ENCODE measurements around the gene HOXB7. TPM values are rescaled to one million over a fixed set of nuclear protein-coding genes. Genes with fewer than 3 reads are reported as not detected.

The HOXB7 gene
- total and polyA plus RNA-seq, 4 donors, result 0.08 to 0.31 (median 0.27) TPM

DNA sequence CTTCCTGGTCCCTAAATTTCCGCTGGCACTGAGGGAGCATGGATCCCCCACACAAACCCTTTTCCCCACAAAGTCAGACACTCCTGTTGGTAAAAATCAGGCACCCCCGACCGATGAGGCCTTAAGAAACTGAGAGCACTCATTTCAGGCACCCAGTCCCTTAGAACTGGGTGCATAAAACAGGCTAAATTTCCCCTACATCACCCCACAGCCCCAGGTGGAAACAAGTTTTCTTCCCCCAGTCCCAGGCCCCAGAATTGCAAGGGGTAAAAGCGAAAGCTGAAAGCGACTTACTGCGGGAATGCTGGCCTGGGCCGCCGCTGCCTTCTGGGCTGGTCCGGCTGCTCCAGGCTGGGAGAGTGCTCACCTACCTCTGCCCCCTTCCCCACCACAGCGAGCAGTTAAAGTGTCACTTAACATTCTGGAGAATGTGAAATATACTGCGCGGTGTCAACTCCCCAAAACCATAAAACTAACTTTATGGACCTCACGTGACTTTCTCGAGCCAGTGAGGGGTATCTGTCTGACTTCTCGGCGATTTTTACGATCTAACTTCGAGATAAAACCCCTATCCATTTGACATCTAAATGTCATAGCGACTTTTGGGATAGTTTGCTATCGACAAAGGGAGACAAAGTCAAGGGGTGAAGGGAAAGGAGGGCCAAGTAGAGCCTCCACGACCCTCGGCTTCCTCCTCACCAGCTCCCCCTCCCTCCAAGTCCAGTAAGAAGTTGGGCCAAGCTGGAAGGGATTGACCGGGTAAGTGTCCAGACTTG, 20.8 kb downstream of the HOXB7 start, which contains the start of gene HOXB3:
Gene HOXB3, minus strand, starts transcription at position 411 of the 776 bp plus-strand sequence. CDS start 37,767 bp downstream, outside the sequence.
- H3K27ac ChIP-seq (ENCODE audit: low read depth in 1 of 2, low read length in 2 of 2), result no peak within 1 kb of the TSS
- H3K4me1 ChIP-seq (ENCODE audit: control insufficient read depth in 4 of 4, insufficient read depth in 4 of 4, low read length in 3 of 4), result peaks cover 2 to 25% (median 12%) of the 10 kb centered on the region in 4 donors
- DNase-seq (ENCODE audit: low spot score), result no peak
- peaks cover 2 to 15% (median 7%) of the 10 kb centered on the region in 4 donors for H3K27me3 ChIP-seq (ENCODE audit: control insufficient read depth in 4 of 4, insufficient read depth in 4 of 4, low read length in 3 of 4)
- no peak within 1 kb of the TSS for H3K9ac ChIP-seq (ENCODE audit: low read depth in 1 of 2, low read length in 2 of 2)
- 34% methylated on average over 23 of the region's 23 CpGs for WGBS
- H3K36me3 ChIP-seq (ENCODE audit: control insufficient read depth in 4 of 4, insufficient read depth in 3 of 4, low read depth in 1 of 4, low read length in 3 of 4), result no peaks in the 10 kb centered on the region
- H3K9me3 ChIP-seq (ENCODE audit: control insufficient read depth in 4 of 4, low read length in 3 of 4), result no peaks in the 10 kb centered on the region
- TF ChIP-seq, protein P1, sequence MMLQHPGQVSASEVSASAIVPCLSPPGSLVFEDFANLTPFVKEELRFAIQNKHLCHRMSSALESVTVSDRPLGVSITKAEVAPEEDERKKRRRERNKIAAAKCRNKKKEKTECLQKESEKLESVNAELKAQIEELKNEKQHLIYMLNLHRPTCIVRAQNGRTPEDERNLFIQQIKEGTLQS (IDR thresholded peaks at IDR 0.05), result no peak
- TF ChIP-seq HNF4G (IDR thresholded peaks at IDR 0.05) (no peak), FOXA2 (IDR thresholded peaks at IDR 0.05) (no peak), RXRA (IDR thresholded peaks at IDR 0.05) (no peak), EGR1 (IDR thresholded peaks at IDR 0.05; ENCODE audit: low read depth in 2 of 2) (no peak), REST (IDR thresholded peaks at IDR 0.05) (no peak), TAF1 (conservative IDR thresholded peaks at IDR 0.05) (no peak), NR2F2 (IDR thresholded peaks at IDR 0.05) (no peak), YY1 (IDR thresholded peaks at IDR 0.05) (no peak), GABPA (IDR thresholded peaks at IDR 0.05 in 1 of 2, conservative IDR thresholded peaks at IDR 0.05 in 1 of 2) (no peak), FOXA1 (IDR thresholded peaks at IDR 0.05) (no peak), SP1 (IDR thresholded peaks at IDR 0.05) (no peak)
- TF ChIP-seq, protein P2, sequence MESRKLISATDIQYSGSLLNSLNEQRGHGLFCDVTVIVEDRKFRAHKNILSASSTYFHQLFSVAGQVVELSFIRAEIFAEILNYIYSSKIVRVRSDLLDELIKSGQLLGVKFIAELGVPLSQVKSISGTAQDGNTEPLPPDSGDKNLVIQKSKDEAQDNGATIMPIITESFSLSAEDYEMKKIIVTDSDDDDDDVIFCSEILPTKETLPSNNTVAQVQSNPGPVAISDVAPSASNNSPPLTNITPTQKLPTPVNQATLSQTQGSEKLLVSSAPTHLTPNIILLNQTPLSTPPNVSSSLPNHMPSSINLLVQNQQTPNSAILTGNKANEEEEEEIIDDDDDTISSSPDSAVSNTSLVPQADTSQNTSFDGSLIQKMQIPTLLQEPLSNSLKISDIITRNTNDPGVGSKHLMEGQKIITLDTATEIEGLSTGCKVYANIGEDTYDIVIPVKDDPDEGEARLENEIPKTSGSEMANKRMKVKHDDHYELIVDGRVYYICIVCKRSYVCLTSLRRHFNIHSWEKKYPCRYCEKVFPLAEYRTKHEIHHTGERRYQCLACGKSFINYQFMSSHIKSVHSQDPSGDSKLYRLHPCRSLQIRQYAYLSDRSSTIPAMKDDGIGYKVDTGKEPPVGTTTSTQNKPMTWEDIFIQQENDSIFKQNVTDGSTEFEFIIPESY (IDR thresholded peaks at IDR 0.05), result no peak
- TF ChIP-seq, protein P3, sequence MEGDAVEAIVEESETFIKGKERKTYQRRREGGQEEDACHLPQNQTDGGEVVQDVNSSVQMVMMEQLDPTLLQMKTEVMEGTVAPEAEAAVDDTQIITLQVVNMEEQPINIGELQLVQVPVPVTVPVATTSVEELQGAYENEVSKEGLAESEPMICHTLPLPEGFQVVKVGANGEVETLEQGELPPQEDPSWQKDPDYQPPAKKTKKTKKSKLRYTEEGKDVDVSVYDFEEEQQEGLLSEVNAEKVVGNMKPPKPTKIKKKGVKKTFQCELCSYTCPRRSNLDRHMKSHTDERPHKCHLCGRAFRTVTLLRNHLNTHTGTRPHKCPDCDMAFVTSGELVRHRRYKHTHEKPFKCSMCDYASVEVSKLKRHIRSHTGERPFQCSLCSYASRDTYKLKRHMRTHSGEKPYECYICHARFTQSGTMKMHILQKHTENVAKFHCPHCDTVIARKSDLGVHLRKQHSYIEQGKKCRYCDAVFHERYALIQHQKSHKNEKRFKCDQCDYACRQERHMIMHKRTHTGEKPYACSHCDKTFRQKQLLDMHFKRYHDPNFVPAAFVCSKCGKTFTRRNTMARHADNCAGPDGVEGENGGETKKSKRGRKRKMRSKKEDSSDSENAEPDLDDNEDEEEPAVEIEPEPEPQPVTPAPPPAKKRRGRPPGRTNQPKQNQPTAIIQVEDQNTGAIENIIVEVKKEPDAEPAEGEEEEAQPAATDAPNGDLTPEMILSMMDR (IDR thresholded peaks at IDR 0.05; ENCODE audit: low read depth, low read length, missing input control), result no peak
- no peak within 1 kb of the TSS for H3K4me3 ChIP-seq (ENCODE audit: low read depth in 1 of 3, low read length in 3 of 3)

All from liver (tissue), 9 donors.